ENCODE measurements around the gene TRAPPC10. TPM values are rescaled to one million over a fixed set of nuclear protein-coding genes. Genes with fewer than 3 reads are reported as not detected.

TRAPPC10 gene
- total RNA-seq, 1 donor from 2014 or later = 20.0 TPM

DNA sequence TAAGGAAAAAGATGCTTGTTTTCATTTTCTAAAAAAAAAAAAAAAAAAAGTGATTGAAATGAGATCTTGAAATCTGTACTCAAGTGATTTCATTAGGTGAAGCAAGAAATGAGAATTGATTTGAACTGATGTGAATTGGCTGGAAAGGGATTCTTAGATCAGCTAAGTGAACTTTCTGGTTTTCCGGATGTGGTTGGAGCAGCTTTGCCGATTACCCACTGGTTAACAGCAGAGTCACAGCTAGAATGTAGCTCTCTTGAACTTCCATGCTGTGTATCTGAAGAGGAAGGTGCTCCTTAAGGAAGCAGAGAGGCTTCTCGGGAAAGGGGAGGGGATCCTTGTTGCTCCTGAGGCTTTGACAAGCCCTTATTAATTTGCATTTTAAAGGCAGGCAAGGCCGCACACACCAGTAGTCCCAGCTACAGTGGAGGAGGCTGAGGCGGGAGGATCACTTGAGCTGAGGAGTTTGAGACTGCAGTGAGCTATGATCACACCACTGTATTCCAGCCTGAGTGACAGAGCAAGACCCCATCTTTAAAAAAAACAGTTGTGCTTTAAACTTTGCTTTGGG lies 66.4 kb downstream of the TRAPPC10 start:
- no peak for DNase-seq (ENCODE audit: low read depth)
- TF ChIP-seq, protein P1, sequence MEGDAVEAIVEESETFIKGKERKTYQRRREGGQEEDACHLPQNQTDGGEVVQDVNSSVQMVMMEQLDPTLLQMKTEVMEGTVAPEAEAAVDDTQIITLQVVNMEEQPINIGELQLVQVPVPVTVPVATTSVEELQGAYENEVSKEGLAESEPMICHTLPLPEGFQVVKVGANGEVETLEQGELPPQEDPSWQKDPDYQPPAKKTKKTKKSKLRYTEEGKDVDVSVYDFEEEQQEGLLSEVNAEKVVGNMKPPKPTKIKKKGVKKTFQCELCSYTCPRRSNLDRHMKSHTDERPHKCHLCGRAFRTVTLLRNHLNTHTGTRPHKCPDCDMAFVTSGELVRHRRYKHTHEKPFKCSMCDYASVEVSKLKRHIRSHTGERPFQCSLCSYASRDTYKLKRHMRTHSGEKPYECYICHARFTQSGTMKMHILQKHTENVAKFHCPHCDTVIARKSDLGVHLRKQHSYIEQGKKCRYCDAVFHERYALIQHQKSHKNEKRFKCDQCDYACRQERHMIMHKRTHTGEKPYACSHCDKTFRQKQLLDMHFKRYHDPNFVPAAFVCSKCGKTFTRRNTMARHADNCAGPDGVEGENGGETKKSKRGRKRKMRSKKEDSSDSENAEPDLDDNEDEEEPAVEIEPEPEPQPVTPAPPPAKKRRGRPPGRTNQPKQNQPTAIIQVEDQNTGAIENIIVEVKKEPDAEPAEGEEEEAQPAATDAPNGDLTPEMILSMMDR (conservative IDR thresholded peaks at IDR 0.05; ENCODE audit: low read depth, low read length) = no peak
- no peak overlapping the region for H3K4me3 ChIP-seq (ENCODE audit: low read depth, low read length)

DNA sequence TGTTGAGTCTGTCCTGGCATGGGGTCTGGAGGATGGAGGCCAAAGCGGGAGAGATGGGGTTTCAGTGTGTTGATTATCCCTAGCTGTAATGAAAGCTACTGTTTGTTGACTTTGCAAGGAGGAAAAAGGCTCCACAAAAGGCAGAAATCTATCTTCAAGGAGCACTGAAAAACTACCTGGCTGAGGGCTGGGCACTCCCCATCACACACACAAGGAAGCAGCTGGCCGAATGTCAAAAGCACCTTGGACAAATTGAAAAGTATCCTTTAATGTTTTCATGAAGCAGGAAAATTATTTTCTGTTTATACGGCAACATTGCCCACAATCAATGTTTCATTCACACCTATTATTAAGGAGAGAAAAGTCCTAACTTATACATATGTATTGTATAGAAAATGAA lies 67.3 kb downstream of the TRAPPC10 start:
- DNase-seq (ENCODE audit: low read depth) = no peak
- TF ChIP-seq, protein P1 (conservative IDR thresholded peaks at IDR 0.05; ENCODE audit: low read depth, low read length) = no peak
- no peak overlapping the region for H3K4me3 ChIP-seq (ENCODE audit: low read depth, low read length)

DNA sequence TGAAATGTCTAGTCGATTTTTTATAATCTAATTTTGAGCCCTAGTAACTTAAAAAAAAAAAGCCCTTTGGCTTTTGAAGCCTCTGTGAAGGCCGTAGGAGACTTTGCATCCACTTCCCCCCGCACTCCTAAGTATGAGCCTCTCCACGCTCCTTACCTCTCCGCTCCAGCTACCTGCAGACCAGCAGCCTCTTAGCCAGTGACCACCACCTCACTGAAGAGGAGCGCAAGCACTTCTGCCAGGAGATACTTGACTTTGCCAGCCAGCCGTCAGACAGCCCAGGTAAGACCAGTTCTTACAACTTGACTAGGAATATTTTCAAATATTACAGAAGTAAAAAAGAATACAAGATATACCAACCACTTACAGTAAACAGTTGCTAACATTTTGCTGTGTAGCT lies 67.7 kb downstream of the TRAPPC10 start:
- TF ChIP-seq, protein P1 (conservative IDR thresholded peaks at IDR 0.05; ENCODE audit: low read depth, low read length) = no peak
- H3K4me3 ChIP-seq (ENCODE audit: low read depth, low read length) = no peak overlapping the region
- DNase-seq (ENCODE audit: low read depth) = no peak

DNA sequence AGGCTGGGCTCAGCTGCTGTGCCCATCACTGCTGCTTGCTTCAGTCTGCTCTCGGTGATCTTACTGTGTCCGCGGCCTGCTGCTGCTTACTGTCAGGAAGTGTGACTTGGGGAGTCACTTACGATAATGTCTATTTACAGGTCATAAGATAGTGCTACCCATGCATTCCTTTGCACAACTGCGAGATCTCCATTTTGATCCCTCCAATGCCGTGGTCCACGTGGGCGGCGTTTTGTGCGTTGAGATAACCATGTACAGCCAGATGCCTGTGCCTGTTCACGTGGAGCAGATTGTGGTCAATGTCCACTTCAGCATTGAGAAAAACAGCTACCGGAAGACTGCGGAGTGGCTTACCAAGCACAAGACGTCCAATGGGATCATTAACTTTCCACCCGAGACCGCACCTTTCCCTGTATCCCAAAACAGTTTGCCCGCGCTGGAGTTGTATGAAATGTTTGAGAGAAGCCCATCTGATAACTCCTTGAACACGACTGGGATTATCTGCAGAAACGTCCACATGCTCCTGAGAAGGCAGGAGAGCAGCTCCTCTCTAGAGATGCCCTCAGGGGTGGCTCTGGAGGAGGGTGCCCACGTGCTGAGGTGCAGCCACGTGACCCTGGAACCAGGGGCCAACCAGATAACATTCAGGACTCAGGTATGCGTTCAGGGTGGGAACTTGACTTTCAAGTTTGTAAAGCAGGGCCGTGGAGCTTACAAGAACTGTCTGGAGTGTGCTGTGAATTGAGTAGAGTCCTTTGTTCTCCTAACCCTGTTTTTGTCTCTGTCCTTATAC lies 70.7 kb downstream of the TRAPPC10 start:
- no peak for DNase-seq (ENCODE audit: low read depth)
- H3K4me3 ChIP-seq (ENCODE audit: low read depth, low read length) = no peak overlapping the region
- TF ChIP-seq, protein P1 (conservative IDR thresholded peaks at IDR 0.05; ENCODE audit: low read depth, low read length) = no peak

DNA sequence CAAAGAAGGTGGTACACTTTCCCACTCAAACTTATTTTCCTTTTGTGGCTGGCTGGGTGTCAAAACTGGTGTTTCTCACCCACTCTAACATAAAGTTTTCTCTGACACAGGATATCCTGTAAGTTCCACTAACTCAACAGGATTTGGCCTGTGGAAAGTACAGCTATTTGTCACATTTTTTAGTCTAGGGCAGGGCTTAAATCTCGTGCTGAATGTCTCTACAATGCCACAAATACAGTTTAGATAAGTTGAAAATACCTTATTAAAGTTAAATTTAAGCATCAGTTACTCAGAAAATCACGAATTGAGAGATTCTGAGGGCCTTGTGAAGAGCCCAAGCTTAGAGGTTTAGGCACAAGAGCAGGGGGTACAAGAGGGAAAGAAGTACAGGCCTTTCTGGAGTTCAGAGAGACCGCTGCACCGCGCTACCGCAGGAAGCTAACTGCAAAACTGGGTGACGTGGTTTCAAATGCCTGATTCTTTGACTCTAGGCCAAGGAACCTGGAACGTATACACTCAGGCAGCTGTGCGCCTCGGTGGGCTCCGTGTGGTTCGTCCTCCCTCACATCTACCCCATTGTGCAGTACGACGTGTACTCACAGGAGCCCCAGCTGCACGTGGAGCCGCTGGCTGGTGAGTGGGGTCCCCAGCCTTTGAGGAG lies 71.7 kb downstream of the TRAPPC10 start:
- H3K4me3 ChIP-seq (ENCODE audit: low read depth, low read length) = no peak overlapping the region
- TF ChIP-seq, protein P1 (conservative IDR thresholded peaks at IDR 0.05; ENCODE audit: low read depth, low read length) = no peak
- no peak for DNase-seq (ENCODE audit: low read depth)

DNA sequence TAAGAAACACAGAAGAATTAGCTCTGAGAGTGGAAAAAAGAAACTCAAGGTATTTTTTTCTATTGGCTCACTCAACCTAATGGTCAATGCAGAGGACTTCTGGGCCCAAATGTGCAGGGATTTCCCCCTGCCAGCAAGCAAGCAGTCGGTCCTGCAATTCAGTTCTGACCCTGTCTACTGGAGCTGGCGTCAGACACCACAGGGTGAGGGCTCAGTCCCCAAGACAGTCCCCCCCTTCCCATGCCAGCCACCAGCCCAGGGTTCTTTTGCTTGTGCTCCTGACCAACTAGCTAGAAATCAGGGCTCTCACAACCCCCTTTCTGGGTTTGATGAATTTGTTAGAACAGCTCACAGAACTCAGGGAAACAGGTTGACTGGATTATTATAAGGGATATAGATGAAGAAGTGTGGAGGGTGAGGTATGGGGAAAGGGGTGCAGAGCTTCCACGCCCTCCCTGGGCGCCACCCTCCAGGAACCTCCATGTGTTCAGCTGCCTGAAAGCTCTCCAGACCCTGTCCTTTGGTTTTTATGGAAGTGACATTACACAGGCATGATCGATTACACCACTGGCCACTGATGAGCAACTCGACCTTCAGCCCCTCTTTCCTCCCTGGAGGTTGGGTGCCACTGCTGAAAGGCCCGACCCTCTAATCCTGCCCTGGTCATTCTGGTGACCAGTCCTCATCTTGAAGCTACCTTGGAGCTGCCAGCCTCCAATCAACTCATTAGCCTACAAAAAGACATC lies 72.6 kb downstream of the TRAPPC10 start:
- DNase-seq (ENCODE audit: low read depth) = no peak
- no peak overlapping the region for H3K4me3 ChIP-seq (ENCODE audit: low read depth, low read length)
- TF ChIP-seq, protein P1 (conservative IDR thresholded peaks at IDR 0.05; ENCODE audit: low read depth, low read length) = no peak
